K562 (cell line): ENCODE results near the gene C6orf89. TPM values are rescaled to one million over a fixed set of nuclear protein-coding genes. Genes with fewer than 3 reads are reported as not detected.

Experiments
- ATAC-seq: fragments of 200-7000 bp; cut with Tn5 transposase; 3 replicates; pipeline ENCODE4 v1.9.1; 2020; ENCODE audit warnings: moderate library complexity
- BruUV-seq: library from RNA; stranded (reverse); fragments of 400-500 nt; replicated peaks from 2 replicates; lab custom pipeline; 2021; lab: Mats Ljungman, UMichigan
- CTCF ChIA-PET: fragments of 300-600 bp; formaldehyde crosslinking; extraction: SDS; loops from one replicate; lab custom pipeline; 2021; ENCODE audit warnings: low intra/inter-chr PET ratio; lab: Yijun Ruan, JAX
- POLR2A ChIA-PET: fragments of 300-600, 350-650 bp; sonication (Branson Sonifier 250); formaldehyde crosslinking; extraction: SDS; loops from one replicate; lab custom pipeline; 2021; ENCODE audit warnings: antibody characterized with exemption, inconsistent platforms; lab: Yijun Ruan, JAX
- DNase-seq, 4 experiments: peaks; one replicate each; pipeline versions ENCODE4 v3.0.0 to v3.0.0-alpha.2; 2011 to 2018; ENCODE audit warnings: low spot score in 3 of 4, mixed read lengths in 3 of 4; ENCODE audit errors: extremely low read depth in 1 of 4
- FAIRE-seq: peaks from 2 replicates; lab custom pipeline; 2011; peaks lifted over from hg19 to GRCh38; lab: Jason Lieb, UNC
- H2AFZ ChIP-seq: 2 replicates; pipeline ENCODE4 v1.6.0; 2011; ENCODE audit warnings: low read depth, low read length, control low read depth, inconsistent platforms
- H3K27ac ChIP-seq: fragments of 200-600 bp; 3 replicates; pipeline ENCODE4 v1.8.0; 2011; ENCODE audit warnings: low read depth, mild to moderate bottlenecking, control low read depth, inconsistent platforms, low read length, moderate library complexity, mixed read lengths; ENCODE audit errors: extremely low read depth
- H3K27me3 ChIP-seq, 2 experiments: fragments of 300-600 bp in 1 of 2; 2 replicates in 1 of 2; 3 replicates in 1 of 2; pipeline versions ENCODE4 v1.6.0 to v1.8.0; 2011; ENCODE audit warnings: inconsistent platforms in 2 of 2, low read length in 2 of 2, mild to moderate bottlenecking in 1 of 2, mixed read lengths in 1 of 2, moderate library complexity in 1 of 2; ENCODE audit not compliant: control insufficient read depth in 2 of 2, insufficient read depth in 2 of 2
- H3K36me3 ChIP-seq: fragments of 300-600 bp; 3 replicates; pipeline ENCODE4 v1.8.0; 2011; ENCODE audit warnings: mild to moderate bottlenecking, low read length, inconsistent platforms; ENCODE audit not compliant: control insufficient read depth, insufficient read depth
- H3K4me1 ChIP-seq, 2 experiments: fragments of 200-600 bp in 1 of 2; replicated peaks in 1 of 2; 2 replicates in 1 of 2; 3 replicates in 1 of 2; pipeline versions ENCODE4 v1.5.1 to v1.8.0; 2011; ENCODE audit warnings: inconsistent platforms in 2 of 2, low read length in 2 of 2, mild to moderate bottlenecking in 1 of 2, mixed read lengths in 1 of 2, moderate library complexity in 1 of 2; ENCODE audit not compliant: control insufficient read depth in 2 of 2, insufficient read depth in 2 of 2
- H3K4me2 ChIP-seq: 2 replicates; pipeline ENCODE4 v1.6.1; 2011; ENCODE audit warnings: low read length, control low read depth, inconsistent platforms, mixed read lengths; ENCODE audit not compliant: insufficient read depth
- H3K4me3 ChIP-seq: fragments of 200-600 bp; sonication (generic), shearing (Covaris generic); 2 replicates; pipeline ENCODE4 v1.5.1; 2016; ENCODE audit warnings: control low read depth, inconsistent platforms
- H3K79me2 ChIP-seq: fragments of 200-600 bp; 3 replicates; pipeline ENCODE4 v1.8.0; 2011; ENCODE audit warnings: low read length, inconsistent platforms; ENCODE audit not compliant: control insufficient read depth, insufficient read depth
- H3K9ac ChIP-seq, 2 experiments: 2 replicates each; pipeline versions ENCODE4 v1.6.0 to v1.6.1; 2011; ENCODE audit warnings: low read depth in 2 of 2, low read length in 2 of 2, control low read depth in 1 of 2, inconsistent platforms in 1 of 2, mild to moderate bottlenecking in 1 of 2, mixed read lengths in 1 of 2; ENCODE audit not compliant: insufficient read depth in 1 of 2
- H3K9me1 ChIP-seq: one replicate; pipeline ENCODE4 v1.6.0; 2011; ENCODE audit warnings: inconsistent platforms, mild to moderate bottlenecking, low read length, moderate library complexity; ENCODE audit not compliant: control insufficient read depth, insufficient read depth
- H3K9me3 ChIP-seq: replicated peaks from 2 replicates; pipeline ENCODE4 v1.5.1; 2011; ENCODE audit warnings: low read depth, low read length, inconsistent platforms; ENCODE audit not compliant: control insufficient read depth, insufficient read depth
- H4K20me1 ChIP-seq: replicated peaks from 2 replicates; pipeline ENCODE4 v1.6.1; 2011; ENCODE audit warnings: low read length, inconsistent platforms, mixed read lengths; ENCODE audit not compliant: control insufficient read depth, insufficient read depth
- CBX3 ChIP-seq, 2 experiments: IDR thresholded peaks; 1 replicate in 1 of 2; 2 replicates in 1 of 2; pipeline ENCODE4 v1.6.1; 2012; ENCODE audit warnings: inconsistent platforms in 2 of 2, low read length in 2 of 2, borderline replicate concordance in 1 of 2, control low read depth in 1 of 2
- E2F3 ChIP-seq: fragments of 250-450 bp; sonication (Bioruptor Pico); IDR thresholded peaks from 2 replicates; pipeline ENCODE4 v1.4.0; 2020; ENCODE audit warnings: mild to moderate bottlenecking
- ELF1 ChIP-seq: fragments of 200-800 bp; sonication (Bioruptor generic); IDR thresholded peaks from 2 replicates; pipeline ENCODE4 v1.6.1; 2016; ENCODE audit warnings: missing genetic modification characterization, missing compliant biosample characterization
- EP300 ChIP-seq: IDR thresholded peaks from 2 replicates; pipeline ENCODE4 v1.6.1; 2012; ENCODE audit warnings: low read length, improper control_type of control experiment
- EWSR1 ChIP-seq: fragments of 450-650 bp; IDR thresholded peaks from 2 replicates; pipeline ENCODE4 v1.6.1; 2018; ENCODE audit warnings: borderline replicate concordance, mild to moderate bottlenecking, low read depth, moderate library complexity; ENCODE audit not compliant: partially characterized antibody
- FOXA3 ChIP-seq, 2 experiments: fragments of 450-650 bp in 1 of 2; sonication (generic) in 1 of 2; formaldehyde crosslinking; IDR thresholded peaks in 1 of 2; conservative IDR thresholded peaks in 1 of 2; 2 replicates each; pipeline versions ENCODE4 v1.4.0 to v1.8.0; 2020 to 2022; ENCODE audit warnings: mild to moderate bottlenecking in 2 of 2, missing genetic modification reagents in 1 of 2
- FOXJ3 ChIP-seq: sonication (generic); formaldehyde crosslinking; IDR thresholded peaks from 2 replicates; pipeline ENCODE4 v1.4.0; 2020; ENCODE audit warnings: mild to moderate bottlenecking, missing genetic modification reagents
- HMGN3 ChIP-seq: IDR thresholded peaks from 2 replicates; pipeline ENCODE4 v1.6.1; 2011; ENCODE audit warnings: borderline replicate concordance, low read depth, mild to moderate bottlenecking, mixed read lengths, low read length; ENCODE audit not compliant: insufficient read length; ENCODE audit errors: extremely low read depth
- ILF3 ChIP-seq: fragments of 450-650 bp; IDR thresholded peaks from 2 replicates; pipeline ENCODE4 v1.6.1; 2018; ENCODE audit warnings: antibody characterized with exemption, mild to moderate bottlenecking, moderate library complexity, borderline replicate concordance
- KAT7 ChIP-seq: sonication (generic); formaldehyde crosslinking; IDR thresholded peaks from 2 replicates; pipeline ENCODE4 v1.8.0; 2022; ENCODE audit warnings: missing genetic modification reagents, mild to moderate bottlenecking, borderline replicate concordance
- MYBL2 ChIP-seq, 2 experiments: fragments of 450-650 bp in 1 of 2; sonication (generic) in 1 of 2; formaldehyde crosslinking in 1 of 2; IDR thresholded peaks; 2 replicates each; pipeline versions ENCODE4 v1.6.1 to v1.8.1; 2017 to 2022; ENCODE audit warnings: borderline replicate concordance in 1 of 2, inconsistent platforms in 1 of 2, low read depth in 1 of 2, mild to moderate bottlenecking in 1 of 2, missing genetic modification reagents in 1 of 2, moderate library complexity in 1 of 2
- PHTF2 ChIP-seq: fragments of 250-450 bp; sonication (Bioruptor Pico); IDR thresholded peaks from 2 replicates; pipeline ENCODE4 v1.5.0; 2021; ENCODE audit warnings: mild to moderate bottlenecking
- SUPT5H ChIP-seq: fragments of 450-650 bp; IDR thresholded peaks from 2 replicates; pipeline ENCODE4 v1.6.1; 2016
- TSC22D4 ChIP-seq: fragments of 450-650 bp; IDR thresholded peaks from 2 replicates; pipeline ENCODE4 v1.6.1; 2016; ENCODE audit warnings: missing genetic modification characterization, missing biosample characterization, control low read depth
- ZBTB7A ChIP-seq: IDR thresholded peaks from 2 replicates; pipeline ENCODE4 v1.6.1; 2011; ENCODE audit warnings: low read depth, mild to moderate bottlenecking, low read length, moderate library complexity, borderline replicate concordance; ENCODE audit not compliant: control insufficient read depth
- ZNF75A ChIP-seq: fragments of 450-650 bp; formaldehyde crosslinking; IDR thresholded peaks from 2 replicates; pipeline ENCODE4 v1.4.0; 2020; ENCODE audit warnings: mild to moderate bottlenecking
- ZNF76 ChIP-seq: fragments of 250-450 bp; sonication (Bioruptor Pico); IDR thresholded peaks from 2 replicates; pipeline ENCODE4 v1.4.0; 2020; ENCODE audit warnings: mild to moderate bottlenecking, moderate library complexity, borderline replicate concordance
- WGBS: fragments of 100-300 bp; shearing (Covaris generic); methylation state at CpG from one replicate; pipeline ENCODE4 v1.1.6; 2016; ENCODE audit warnings: low coverage, mixed read lengths; ENCODE audit not compliant: insufficient coverage; ENCODE audit errors: missing lambda C conversion rate; 5-methylcytosine and 5-hydroxymethylcytosine counted together
- in situ Hi-C: fragments of 300-500 bp; cut with MboI; formaldehyde crosslinking; loops from 4 replicates; pipeline ENCODE4 v1.15.0; 2018; ENCODE audit warnings: inconsistent platforms, mixed read lengths
- intact Hi-C: fragments of 100-400 bp; cut with micrococcal nuclease; formaldehyde crosslinking; loops from 2 replicates; pipeline ENCODE4 v1.14.2; 2022
- polyA plus RNA-seq, 8 experiments: library from polyadenylated mRNA; depleted of rRNA in 4 of 8; stranded (reverse) in 5 of 8; unstranded in 3 of 8; fragments of >200 nt; fragmentation: Nextera tagmentation in 2 of 8; fragmentation: Illumina TruSeq in 1 of 8; extraction: Ambion mirVana in 2 of 8; extraction: Trizol in 1 of 8; gene quantifications; 2 replicates each; pipeline versions ENCODE4 v1.2.1 to v1.2.3, GENCODE V29; 2011 to 2014; ENCODE audit warnings: inconsistent platforms in 1 of 8, missing spikeins in 1 of 8
- total RNA-seq, 7 experiments: library from RNA; depleted of rRNA in 6 of 7; stranded (reverse); fragments of >200 nt in 6 of 7; fragmentation: Illumina TruSeq in 2 of 7; extraction: Trizol in 2 of 7; gene quantifications; 2 replicates each; pipeline versions ENCODE4 v1.2.1 to v1.2.3, GENCODE V29; 2011 to 2021; ENCODE audit warnings: low replicate concordance in 1 of 7
- TF ChIP-seq, protein P1 (sequence below): fragments of 450-650 bp; IDR thresholded peaks from 2 replicates; pipeline ENCODE4 v1.6.1; 2014; ENCODE audit warnings: low read depth, mild to moderate bottlenecking, moderate library complexity, borderline replicate concordance
- TF ChIP-seq, protein P2 (sequence below): fragments of 450-650 bp; IDR thresholded peaks from one replicate; pipeline ENCODE4 v1.6.1; 2018; ENCODE audit warnings: mild to moderate bottlenecking, moderate library complexity; ENCODE audit not compliant: partially characterized antibody

Gene C6orf89
- total and polyA plus RNA-seq, 9 of the 15 experiments (the other 6 are each of a cell fraction or from before 2014, with no cell fraction given), result 35.2 to 111 (median 58.5) TPM

DNA sequence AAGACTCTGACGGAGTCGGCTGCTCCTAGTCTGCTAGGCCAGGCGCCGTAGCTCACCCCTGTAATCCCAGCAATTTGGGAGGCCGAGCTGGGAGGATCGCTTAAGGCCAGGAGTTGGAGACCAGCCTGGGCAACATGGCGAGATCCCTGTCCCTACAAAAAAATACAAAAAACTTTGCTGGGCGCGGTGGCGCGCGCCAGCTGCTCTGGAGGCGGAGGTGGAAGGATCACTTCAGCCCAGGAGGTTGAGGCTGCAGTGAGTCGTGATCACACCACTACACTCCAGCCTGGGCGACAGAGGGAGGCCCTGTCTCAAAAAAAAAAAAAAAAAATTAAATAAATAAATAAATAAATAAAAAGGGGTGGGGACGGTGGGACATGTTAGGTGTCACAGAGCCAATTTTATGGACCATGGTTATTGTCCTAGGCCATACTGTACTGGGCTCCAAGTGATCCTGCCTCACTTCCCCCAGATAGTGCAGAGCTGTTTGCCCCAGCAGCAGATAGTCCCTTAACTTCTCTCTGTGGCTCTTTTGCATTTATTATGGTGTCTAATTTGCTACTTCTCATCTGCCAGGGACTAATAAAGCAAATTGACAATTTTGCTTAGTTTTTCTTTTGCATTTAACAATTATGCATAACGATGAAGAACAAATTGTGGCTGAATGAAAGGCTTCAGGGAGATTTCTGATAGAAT lies 74.0 kb downstream of the C6orf89 start:
- H3K9me3 ChIP-seq, result no peaks in the 10 kb centered on the region
- H3K4me1 ChIP-seq, result peaks cover 25 to 58% of the 10 kb centered on the region in 2 experiments; a peak in 4 of 5 replicates
- no TSS peak for BruUV-seq
- H3K79me2 ChIP-seq, result no peaks in the 10 kb centered on the region
- peak; percentile 10; the same call in 1 of the 3 replicates for ATAC-seq
- intact Hi-C loops, result no loop called here
- H3K27ac ChIP-seq, result no peak overlapping the region
- H3K9ac ChIP-seq, result 0 out of 4 replicates have a peak overlapping the region, but pooled peaks of 1 of the 2 experiments have one; percentile 7
- H3K27me3 ChIP-seq, result peaks cover 13 to 44% of the 10 kb centered on the region in 2 experiments; a peak in 4 of 5 replicates
- in situ Hi-C loops, result no loop called here
- WGBS, result 75% methylated on average over 17 of the region's 17 CpGs
- no peak for DNase-seq
- no peak overlapping the region for H2AFZ ChIP-seq
- no peak overlapping the region for H3K4me3 ChIP-seq
- H3K36me3 ChIP-seq, result no peaks in the 10 kb centered on the region
- ChIA-PET CTCF (no interaction called here), POLR2A (interaction anchor here (0.7 to 1.5 kb wide), 5 partner anchors 23 to 210 kb away, joined by 3 to 5 read pairs (median 3); partner anchors contain the start of gene PIM1)
- no peaks in the 10 kb centered on the region for H3K9me1 ChIP-seq
- H3K4me2 ChIP-seq, result no peak overlapping the region
- peaks cover 31% of the 10 kb centered on the region for H4K20me1 ChIP-seq
- FAIRE-seq, result peak; percentile 70
- TF ChIP-seq PHTF2 (no peak), HMGN3 (no peak), E2F3 (CRISPR knock-in tag) (0 out of 2 replicates have a peak, but pooled peaks have one; percentile 35), ZBTB7A (0 out of 2 replicates have a peak, but pooled peaks have one; percentile 37), EWSR1 (no peak), SUPT5H (no peak), FOXA3 (CRISPR knock-in tag; conservative IDR thresholded peaks at IDR 0.05 in 1 of 2, IDR thresholded peaks at IDR 0.05 in 1 of 2) (no peak), FOXJ3 (CRISPR knock-in tag) (no peak), MYBL2 (IDR thresholded peaks at IDR 0.05; ENCODE audit: low read depth) (no peak), MYBL2 (CRISPR knock-in tag; IDR thresholded peaks at IDR 0.05; ENCODE audit: borderline replicate concordance) (no peak), CBX3 (IDR thresholded peaks at IDR 0.05; ENCODE audit: borderline replicate concordance in 1 of 2, low read length in 2 of 2) (no peak), TSC22D4 (tag) (no peak), ZNF75A (no peak), EP300 (no peak), KAT7 (no peak), ILF3 (no peak), ZNF76 (CRISPR knock-in tag) (no peak), ELF1 (tag) (no peak)
- TF ChIP-seq, protein P1, sequence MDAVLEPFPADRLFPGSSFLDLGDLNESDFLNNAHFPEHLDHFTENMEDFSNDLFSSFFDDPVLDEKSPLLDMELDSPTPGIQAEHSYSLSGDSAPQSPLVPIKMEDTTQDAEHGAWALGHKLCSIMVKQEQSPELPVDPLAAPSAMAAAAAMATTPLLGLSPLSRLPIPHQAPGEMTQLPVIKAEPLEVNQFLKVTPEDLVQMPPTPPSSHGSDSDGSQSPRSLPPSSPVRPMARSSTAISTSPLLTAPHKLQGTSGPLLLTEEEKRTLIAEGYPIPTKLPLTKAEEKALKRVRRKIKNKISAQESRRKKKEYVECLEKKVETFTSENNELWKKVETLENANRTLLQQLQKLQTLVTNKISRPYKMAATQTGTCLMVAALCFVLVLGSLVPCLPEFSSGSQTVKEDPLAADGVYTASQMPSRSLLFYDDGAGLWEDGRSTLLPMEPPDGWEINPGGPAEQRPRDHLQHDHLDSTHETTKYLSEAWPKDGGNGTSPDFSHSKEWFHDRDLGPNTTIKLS, result no peak
- TF ChIP-seq, protein P2, sequence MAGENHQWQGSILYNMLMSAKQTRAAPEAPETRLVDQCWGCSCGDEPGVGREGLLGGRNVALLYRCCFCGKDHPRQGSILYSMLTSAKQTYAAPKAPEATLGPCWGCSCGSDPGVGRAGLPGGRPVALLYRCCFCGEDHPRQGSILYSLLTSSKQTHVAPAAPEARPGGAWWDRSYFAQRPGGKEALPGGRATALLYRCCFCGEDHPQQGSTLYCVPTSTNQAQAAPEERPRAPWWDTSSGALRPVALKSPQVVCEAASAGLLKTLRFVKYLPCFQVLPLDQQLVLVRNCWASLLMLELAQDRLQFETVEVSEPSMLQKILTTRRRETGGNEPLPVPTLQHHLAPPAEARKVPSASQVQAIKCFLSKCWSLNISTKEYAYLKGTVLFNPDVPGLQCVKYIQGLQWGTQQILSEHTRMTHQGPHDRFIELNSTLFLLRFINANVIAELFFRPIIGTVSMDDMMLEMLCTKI, result no peak
